ENCODE measurements around the gene PLEKHN1. TPM values are rescaled to one million over a fixed set of nuclear protein-coding genes. Genes with fewer than 3 reads are reported as not detected.

Gene PLEKHN1
- total RNA-seq, 6 experiments from 2014 or later = 0.11 to 2.4 (median 0.26) TPM; not detected in 1

- Histone ChIP-seq H3K4me3 (no peak overlapping the region), H3K27ac (no peak overlapping the region), H3K36me3 (no peaks in the 10 kb centered on the region), H3K4me1 (peaks cover 0 to 6% (median 0%) of the 10 kb centered on the region in 4 donors), H3K27me3 (no peaks in the 10 kb centered on the region), H3K9me3 (no peaks in the 10 kb centered on the region)
- no peak for DNase-seq
- no peak for TF ChIP-seq CTCF (IDR thresholded peaks at IDR 0.05)
- no peak for TF ChIP-seq POLR2A (IDR thresholded peaks at IDR 0.05)
- ATAC-seq = no peak
- WGBS (ENCODE audit: insufficient coverage, low coverage, low lambda C conversion rate, missing lambda C conversion rate) = 100% methylated on average over 1 of the region's 16 CpGs
- intact Hi-C loops (cut with DNase I) = no loop called here
Measured at GRCh38 chr1:932173-932510, 34.1 kb upstream of the PLEKHN1 start.

GRCh38 chr1:932776-933602, 33.3 kb upstream of the PLEKHN1 start:
- intact Hi-C loops (cut with DNase I) = no loop called here
- no peak for ATAC-seq
- H3K4me1 ChIP-seq = peaks cover 0 to 6% (median 0%) of the 10 kb centered on the region in 4 donors

GRCh38 chr1:933603-933940, 32.7 kb upstream of the PLEKHN1 start:
- intact Hi-C loops (cut with DNase I) = no loop called here
- 53% methylated on average over 3 of the region's 10 CpGs for WGBS (ENCODE audit: insufficient coverage, low coverage, low lambda C conversion rate, missing lambda C conversion rate)
- no peaks in the 10 kb centered on the region for H3K9me3 ChIP-seq
- peaks cover 0 to 6% (median 0%) of the 10 kb centered on the region in 4 donors for H3K4me1 ChIP-seq
- no peak for ATAC-seq
- no peaks in the 10 kb centered on the region for H3K36me3 ChIP-seq
- no peak overlapping the region for H3K27ac ChIP-seq
- no peak overlapping the region for H3K4me3 ChIP-seq
- TF ChIP-seq POLR2A (IDR thresholded peaks at IDR 0.05) (no peak), CTCF (IDR thresholded peaks at IDR 0.05) (no peak)
- H3K27me3 ChIP-seq = no peaks in the 10 kb centered on the region
- no peak for DNase-seq

More at GRCh38 chr1:932776-933602, 33.3 kb upstream of the PLEKHN1 start:
- no peak for DNase-seq
- Histone ChIP-seq H3K27ac (no peak overlapping the region), H3K27me3 (no peaks in the 10 kb centered on the region), H3K9me3 (no peaks in the 10 kb centered on the region), H3K4me3 (no peak overlapping the region), H3K36me3 (no peaks in the 10 kb centered on the region)
- 94% methylated on average over 3 of the region's 25 CpGs for WGBS (ENCODE audit: insufficient coverage, low coverage, low lambda C conversion rate, missing lambda C conversion rate)
- TF ChIP-seq POLR2A (IDR thresholded peaks at IDR 0.05) = no peak

- H3K36me3 ChIP-seq = no peaks in the 10 kb centered on the region
- no peak overlapping the region for H3K27ac ChIP-seq
- no peak overlapping the region for H3K4me3 ChIP-seq
- no peaks in the 10 kb centered on the region for H3K9me3 ChIP-seq
- TF ChIP-seq CTCF (IDR thresholded peaks at IDR 0.05) (no peak), POLR2A (IDR thresholded peaks at IDR 0.05) (no peak)
- H3K27me3 ChIP-seq = peaks cover 0 to 12% of the 10 kb centered on the region in 2 donors
- ATAC-seq = no peak
- peaks cover 0 to 6% (median 0%) of the 10 kb centered on the region in 4 donors for H3K4me1 ChIP-seq
- DNase-seq = no peak
- 34% methylated on average over 10 of the region's 37 CpGs for WGBS (ENCODE audit: insufficient coverage, low coverage, low lambda C conversion rate, missing lambda C conversion rate)
- intact Hi-C loops (cut with DNase I) = no loop called here
Measured at GRCh38 chr1:934991-935750, 31.1 kb upstream of the PLEKHN1 start.

GRCh38 chr1:935751-936231, 30.5 kb upstream of the PLEKHN1 start:
- TF ChIP-seq POLR2A (IDR thresholded peaks at IDR 0.05) = no peak
- no peak for TF ChIP-seq CTCF (IDR thresholded peaks at IDR 0.05)
- H3K9me3 ChIP-seq = no peaks in the 10 kb centered on the region
- WGBS (ENCODE audit: insufficient coverage, low coverage, low lambda C conversion rate, missing lambda C conversion rate) = 40% methylated on average over 3 of the region's 30 CpGs
- H3K27me3 ChIP-seq = peaks cover 0 to 12% of the 10 kb centered on the region in 2 donors
- H3K4me3 ChIP-seq = no peak overlapping the region
- peaks cover 0 to 11% (median 2%) of the 10 kb centered on the region in 4 donors for H3K4me1 ChIP-seq
- ATAC-seq (no peak), DNase-seq (no peak)
- intact Hi-C loops (cut with DNase I) = no loop called here
- H3K27ac ChIP-seq = no peak overlapping the region
- no peaks in the 10 kb centered on the region for H3K36me3 ChIP-seq

All from right lobe of liver (tissue), 6 donors.